T-helper 2 cell (primary cell): Measurements from ENCODE around the gene CEP164.

Experiments
- DNase-seq, 5 experiments: peaks; one replicate each; pipeline versions ENCODE4 v3.0.0 to v3.0.0-alpha.2; 2012 to 2022

The CEP164 gene

DNA sequence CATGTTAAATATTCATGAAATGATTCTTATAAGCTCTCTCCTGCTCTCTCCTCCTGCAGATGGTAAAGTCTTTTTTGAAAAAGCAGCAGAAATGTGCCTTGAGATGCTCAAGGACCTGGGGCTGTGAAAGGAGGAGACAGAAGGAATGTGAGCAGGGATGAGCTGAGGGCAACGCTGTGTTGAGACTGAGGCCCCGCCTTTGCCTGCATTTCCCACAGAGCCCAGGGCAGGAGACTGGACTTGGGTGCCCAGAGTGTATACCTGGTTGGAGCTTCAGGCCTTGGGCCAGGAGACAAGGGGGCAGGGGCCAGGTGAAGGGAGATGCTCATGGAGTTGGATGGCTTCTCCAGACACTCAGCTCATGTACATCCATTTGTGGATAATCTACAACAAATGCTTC is 39.2 kb downstream of the CEP164 start:
- no peak for DNase-seq

DNA sequence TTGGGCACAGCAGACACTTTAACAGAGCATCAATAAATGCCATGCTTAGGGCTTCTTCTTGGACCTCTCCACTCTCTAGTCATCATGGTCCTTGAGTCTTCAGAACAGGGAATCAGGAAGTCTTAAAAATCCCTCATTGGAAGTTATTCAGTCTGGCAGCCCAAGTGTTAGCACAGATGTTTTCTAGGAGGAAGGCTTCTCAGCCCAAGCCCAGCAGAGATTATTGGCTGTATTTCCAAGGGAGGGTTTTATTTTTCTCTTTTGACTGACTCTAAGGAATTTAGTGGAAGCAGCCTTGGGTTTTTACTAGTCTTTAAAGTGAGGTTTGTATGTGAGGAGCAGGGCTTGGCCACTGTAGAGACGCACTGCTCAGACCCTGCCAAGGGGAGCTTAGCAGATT is 41.9 kb downstream of the CEP164 start:
- no peak for DNase-seq

DNA sequence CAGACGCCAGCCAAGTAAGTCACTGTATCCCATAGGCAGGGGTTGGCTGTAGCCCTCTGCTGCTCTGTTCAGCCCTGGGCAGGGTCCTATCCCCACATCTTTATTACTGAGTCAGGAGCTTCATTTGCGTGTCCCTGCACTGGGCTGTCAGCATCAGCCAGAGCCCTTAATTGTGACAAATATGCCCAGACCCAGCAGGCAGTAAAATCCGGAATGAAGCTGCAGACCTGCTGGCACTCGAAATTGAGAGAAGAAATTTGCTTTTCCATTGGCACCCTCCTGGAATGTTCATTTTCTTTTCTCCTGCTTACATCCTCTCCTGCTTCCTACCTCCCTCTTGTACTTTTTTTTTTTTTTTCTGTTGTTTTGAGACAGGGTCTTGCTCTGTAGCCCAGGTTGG is 43.8 kb downstream of the CEP164 start:
- DNase-seq: no peak

GRCh38 chr11:117374316-117375055 is 46.8 kb downstream of the CEP164 start:
- no peak for DNase-seq

- no peak for DNase-seq
These were observed 48.3 kb downstream of the CEP164 start for GRCh38 chr11:117375960-117376359.

- no peak for DNase-seq
These were observed 48.9 kb downstream of the CEP164 start for GRCh38 chr11:117376517-117376916.

GRCh38 chr11:117378976-117379865 is 51.6 kb downstream of the CEP164 start:
- no peak for DNase-seq

- DNase-seq: no peak
These were observed 53.0 kb downstream of the CEP164 start for GRCh38 chr11:117380676-117381075.

DNA sequence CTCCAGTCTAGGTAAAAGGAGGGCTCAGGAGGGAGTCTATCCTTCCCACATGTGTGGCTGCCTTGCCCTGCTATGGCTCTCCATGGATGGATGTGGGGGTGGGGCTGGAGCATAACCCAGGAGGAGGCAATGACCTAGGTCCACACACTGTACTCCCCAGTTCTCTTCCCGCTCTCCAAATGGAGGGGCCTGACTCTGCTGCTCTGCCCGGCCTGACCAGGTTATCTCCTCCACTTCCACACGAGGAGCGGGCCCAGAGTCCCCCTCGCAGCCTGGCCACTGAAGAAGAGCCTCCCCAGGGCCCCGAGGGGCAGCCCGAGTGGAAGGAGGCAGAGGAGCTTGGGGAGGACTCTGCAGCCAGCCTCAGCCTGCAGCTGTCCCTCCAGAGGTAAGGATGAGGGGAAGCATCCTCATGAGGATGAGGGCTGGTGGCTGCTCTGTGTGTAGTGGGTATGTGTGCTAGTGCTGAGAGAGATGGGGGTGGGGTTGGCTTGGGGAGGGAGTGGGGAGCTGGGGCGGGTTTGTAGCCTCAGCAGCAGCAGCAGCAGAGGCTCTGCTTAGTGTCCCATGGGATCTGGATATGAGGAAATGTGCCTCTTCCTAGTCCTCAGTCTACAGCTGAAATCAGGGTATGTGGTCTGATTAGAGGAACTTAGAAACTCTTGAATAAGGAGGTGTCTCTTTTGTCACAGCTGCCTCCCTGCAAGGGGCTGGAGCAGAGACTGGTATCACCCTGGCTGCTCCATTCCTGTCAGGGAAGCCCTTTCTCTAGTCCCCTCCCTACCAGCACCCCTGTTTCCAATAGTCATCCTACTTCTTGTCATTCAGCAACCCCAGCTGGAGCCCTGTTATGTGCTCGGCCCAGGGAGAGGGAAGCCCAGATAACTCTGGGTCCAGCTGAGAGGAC is 54.1 kb downstream of the CEP164 start:
- no peak for DNase-seq

DNA sequence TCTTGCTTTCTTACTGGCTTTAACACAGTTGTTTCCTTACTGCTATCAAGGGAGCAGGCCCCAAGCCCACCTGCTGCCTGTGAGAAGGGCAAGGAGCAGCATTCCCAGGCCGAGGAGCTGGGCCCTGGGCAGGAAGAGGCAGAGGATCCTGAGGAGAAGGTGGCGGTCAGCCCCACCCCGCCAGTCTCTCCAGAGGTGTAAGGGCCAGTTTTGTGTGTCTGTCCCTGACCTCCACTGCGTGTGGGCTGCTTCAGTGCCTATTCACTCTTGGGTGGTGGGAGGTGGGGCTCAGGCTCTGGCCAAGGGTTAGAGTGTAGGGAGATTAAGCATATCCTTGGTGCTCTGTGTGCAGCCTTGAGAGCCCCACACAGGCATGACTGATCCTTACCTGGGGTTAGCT is 55.1 kb downstream of the CEP164 start:
- no peak for DNase-seq

DNA sequence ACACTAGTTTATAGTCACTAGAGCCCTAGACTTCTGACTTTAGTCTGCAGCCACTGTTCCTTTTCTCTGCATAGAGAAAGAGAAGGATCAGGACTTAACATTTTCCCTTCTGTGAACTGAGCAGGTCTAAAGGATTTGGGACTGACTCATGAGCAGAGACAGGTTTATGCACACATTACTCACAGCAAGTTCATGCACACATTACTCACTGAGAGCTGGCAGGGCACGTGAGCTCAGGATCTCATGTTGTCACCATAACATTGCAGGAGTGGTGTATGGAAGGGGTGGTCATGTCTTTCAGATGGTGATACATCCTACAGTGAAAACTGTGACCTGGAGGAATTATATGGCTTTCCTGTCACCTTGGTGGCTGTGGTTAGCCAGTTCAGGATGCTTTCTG is 56.4 kb downstream of the CEP164 start:
- no peak for DNase-seq

- DNase-seq: no peak
These were observed 57.8 kb downstream of the CEP164 start for GRCh38 chr11:117385471-117385870.

DNA sequence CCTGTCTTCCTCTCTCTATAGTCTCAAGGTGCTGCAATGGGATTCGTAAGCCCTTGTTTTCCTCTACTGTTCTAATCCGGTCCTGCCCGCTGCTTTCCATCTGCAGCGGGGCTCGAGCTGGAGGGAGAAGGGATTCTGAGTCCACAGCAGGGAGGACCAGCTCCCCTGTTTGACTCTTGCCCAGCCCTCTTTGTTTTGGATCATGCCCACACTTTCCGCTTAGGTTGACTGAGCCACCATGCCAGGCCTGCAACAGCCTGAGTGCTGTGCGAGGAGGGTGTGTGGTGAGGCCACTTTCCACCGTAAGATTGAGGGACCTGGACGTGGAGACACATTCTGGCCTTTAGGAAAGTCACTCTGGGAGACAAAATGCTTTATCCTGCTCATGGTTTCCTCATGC is 58.3 kb downstream of the CEP164 start:
- no peak for DNase-seq

DNA sequence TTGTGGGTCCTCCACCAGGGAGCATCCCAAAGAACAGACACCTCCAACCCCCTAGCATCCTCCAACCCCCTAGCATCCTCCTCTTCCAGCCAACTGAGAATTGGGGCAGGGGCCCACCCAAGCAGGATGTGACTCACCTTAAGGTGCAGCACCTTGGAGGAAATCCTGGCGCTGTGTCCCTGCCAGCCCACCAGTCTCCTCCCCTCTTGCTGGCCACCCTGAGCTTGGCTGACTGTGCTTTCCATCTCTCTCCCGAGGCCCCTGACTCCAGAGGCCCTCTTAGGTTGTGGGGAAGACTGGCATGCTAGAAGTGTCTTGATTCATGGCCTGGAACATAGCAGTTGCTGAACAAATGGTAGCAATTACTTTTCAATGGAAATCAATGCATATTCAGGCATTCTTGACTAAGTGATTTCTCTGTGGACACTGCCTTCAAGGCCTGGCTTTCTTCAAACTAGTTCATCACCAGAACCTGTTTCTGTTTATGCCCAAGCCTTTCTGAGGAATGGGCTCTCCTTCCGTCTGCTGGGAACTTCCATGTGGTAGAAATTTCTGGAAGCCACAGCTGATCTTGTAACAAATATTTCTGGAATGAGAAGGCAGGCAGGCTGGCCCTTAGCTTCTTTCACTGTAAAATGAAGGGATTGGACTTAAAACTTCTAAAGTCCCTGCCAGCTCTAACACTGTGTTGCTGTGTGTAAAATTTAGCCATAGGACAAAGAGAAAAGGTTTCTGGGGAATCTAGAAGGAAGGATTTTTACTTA is 60.5 kb downstream of the CEP164 start:
- DNase-seq: no peak

DNA sequence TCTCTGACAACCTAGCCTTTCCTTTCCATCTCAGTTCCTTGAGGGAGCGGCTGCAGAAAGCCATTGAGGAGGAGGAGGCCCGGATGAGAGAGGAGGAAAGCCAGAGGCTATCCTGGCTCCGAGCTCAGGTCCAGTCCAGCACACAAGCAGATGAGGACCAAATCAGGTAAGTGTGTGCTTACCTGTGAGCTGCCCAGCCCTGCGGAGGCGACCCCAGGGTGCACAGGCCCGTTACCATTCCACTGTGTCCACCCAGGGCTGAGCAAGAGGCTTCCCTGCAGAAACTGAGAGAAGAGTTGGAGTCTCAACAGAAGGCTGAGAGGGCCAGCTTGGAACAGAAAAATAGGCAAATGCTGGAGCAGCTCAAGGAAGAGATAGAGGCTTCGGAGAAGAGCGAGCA is 63.1 kb downstream of the CEP164 start:
- no peak for DNase-seq

DNA sequence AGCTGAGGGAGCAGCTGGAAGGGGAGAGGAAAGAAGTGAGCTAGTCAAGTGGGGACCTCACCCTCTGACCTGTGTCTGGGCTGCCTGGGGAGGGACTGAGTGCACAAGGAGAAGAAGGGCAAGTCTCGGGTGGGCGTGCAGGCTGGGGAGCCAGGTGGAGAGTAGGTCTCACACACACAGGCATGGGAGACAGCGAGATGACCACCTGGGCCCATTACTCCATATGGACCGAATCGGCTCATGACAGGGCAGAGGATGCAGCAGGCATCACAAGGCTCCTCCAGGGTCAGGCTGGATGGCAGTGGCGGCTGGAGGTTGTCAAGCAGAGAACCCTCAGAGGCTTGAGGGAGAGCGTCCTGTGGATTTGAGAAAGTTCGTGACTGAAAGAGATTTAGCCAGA is 63.5 kb downstream of the CEP164 start:
- no peak for DNase-seq

DNA sequence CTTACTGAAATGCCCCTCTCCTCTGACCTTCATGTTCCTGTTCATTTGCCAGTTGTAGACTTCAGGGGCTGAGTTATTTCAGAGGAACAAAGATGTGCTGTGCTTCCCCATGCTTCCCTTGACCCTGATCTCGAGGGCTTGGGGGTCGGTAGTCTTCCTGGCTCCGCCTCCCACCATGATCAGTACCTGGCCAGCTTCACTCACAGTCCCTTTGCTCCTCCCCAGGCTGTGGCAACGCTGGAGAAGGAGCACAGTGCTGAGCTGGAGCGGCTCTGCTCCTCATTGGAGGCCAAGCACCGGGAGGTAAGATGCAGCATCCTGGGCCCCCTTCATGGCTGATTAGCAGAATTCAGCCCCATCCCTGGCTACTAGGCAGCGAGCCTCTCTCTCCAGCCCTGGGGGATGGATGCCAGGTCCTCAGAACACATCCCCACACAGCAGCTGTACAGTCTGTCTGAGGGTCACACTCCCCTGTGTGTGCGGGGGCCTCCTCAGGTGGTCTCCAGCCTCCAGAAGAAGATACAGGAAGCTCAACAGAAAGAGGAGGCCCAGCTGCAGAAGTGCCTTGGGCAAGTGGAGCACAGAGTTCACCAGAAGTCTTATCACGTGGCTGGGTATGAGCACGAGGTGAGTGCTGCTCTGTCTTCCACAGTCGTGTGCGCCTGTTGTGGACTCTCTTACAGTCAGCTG is 64.5 kb downstream of the CEP164 start:
- no peak for DNase-seq

DNA sequence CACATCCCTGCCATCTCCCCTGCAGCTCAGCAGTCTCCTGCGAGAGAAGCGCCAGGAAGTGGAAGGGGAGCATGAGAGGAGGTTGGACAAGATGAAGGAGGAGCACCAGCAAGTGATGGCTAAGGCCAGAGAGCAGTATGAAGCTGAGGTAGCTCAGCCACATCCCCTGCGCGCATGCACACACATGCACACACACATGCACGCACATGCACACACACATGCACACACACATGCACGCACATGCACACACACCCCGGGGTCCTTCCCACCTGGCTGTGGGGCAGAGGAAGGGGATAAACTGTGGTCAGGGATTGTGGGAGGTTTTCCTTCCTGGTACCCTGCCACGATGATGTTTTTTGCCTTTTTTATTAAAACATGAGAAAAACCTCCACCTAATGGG is 65.3 kb downstream of the CEP164 start:
- no peak for DNase-seq

DNA sequence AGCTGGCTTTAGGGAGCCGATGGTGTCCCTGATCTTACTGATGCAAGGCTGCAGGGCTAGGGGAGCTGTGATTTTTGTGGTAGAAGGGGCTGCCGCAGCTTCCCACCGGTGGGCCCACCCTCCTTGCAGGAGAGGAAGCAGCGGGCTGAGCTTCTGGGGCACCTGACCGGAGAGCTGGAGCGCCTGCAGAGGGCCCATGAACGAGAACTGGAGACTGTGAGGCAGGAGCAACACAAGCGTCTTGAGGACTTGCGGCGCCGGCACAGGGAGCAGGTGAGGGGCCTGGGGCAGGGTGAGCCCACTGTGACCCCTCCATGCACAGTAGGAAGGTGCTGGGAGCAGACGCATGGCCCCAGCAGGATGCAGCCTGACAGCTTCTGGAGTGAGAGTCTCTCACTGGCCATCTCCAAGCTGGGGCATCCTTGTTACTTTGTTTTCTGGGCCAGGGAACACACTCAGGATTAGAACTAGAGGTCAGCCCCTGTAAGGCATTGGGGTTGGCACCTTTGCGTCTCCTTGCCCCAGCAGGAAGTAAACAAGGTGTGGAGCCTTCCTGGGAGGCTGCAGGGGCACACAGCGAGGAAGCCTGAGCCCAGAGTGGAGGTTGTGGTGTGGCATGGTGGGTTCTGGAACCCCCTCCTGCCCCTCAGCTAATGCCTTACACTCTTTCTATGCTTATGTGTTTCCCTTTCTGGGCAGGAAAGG is 66.7 kb downstream of the CEP164 start:
- DNase-seq: no peak

GRCh38 chr11:117395476-117395875 is 67.8 kb downstream of the CEP164 start:
- DNase-seq: no peak

GRCh38 chr11:117396970-117397369 is 69.3 kb downstream of the CEP164 start:
- no peak for DNase-seq
